K562 (cell line): ENCODE data around the gene TMEM225B. TPM values are rescaled to one million over a fixed set of nuclear protein-coding genes. Genes with fewer than 3 reads are reported as not detected.

Source experiments
- ATAC-seq: fragments of 200-7000 bp; cut with Tn5 transposase; 3 replicates; pipeline ENCODE4 v1.9.1; 2020; ENCODE audit warnings: moderate library complexity
- BruUV-seq: library from RNA; stranded (reverse); fragments of 400-500 nt; replicated peaks from 2 replicates; lab custom pipeline; 2021; lab: Mats Ljungman, UMichigan
- CTCF ChIA-PET: fragments of 300-600 bp; formaldehyde crosslinking; extraction: SDS; loops from one replicate; lab custom pipeline; 2021; ENCODE audit warnings: low intra/inter-chr PET ratio; lab: Yijun Ruan, JAX
- POLR2A ChIA-PET: fragments of 300-600, 350-650 bp; sonication (Branson Sonifier 250); formaldehyde crosslinking; extraction: SDS; loops from one replicate; lab custom pipeline; 2021; ENCODE audit warnings: antibody characterized with exemption, inconsistent platforms; lab: Yijun Ruan, JAX
- DNase-seq, 4 experiments: peaks; one replicate each; pipeline versions ENCODE4 v3.0.0 to v3.0.0-alpha.2; 2011 to 2018; ENCODE audit warnings: low spot score in 3 of 4, mixed read lengths in 3 of 4; ENCODE audit errors: extremely low read depth in 1 of 4
- FAIRE-seq: peaks from 2 replicates; lab custom pipeline; 2011; peaks lifted over from hg19 to GRCh38; lab: Jason Lieb, UNC
- H2AFZ ChIP-seq: 2 replicates; pipeline ENCODE4 v1.6.0; 2011; ENCODE audit warnings: low read depth, low read length, control low read depth, inconsistent platforms
- H3K27ac ChIP-seq: fragments of 200-600 bp; 3 replicates; pipeline ENCODE4 v1.8.0; 2011; ENCODE audit warnings: low read depth, mild to moderate bottlenecking, control low read depth, inconsistent platforms, low read length, moderate library complexity, mixed read lengths; ENCODE audit errors: extremely low read depth
- H3K27me3 ChIP-seq, 2 experiments: fragments of 300-600 bp in 1 of 2; 2 replicates in 1 of 2; 3 replicates in 1 of 2; pipeline versions ENCODE4 v1.6.0 to v1.8.0; 2011; ENCODE audit warnings: inconsistent platforms in 2 of 2, low read length in 2 of 2, mild to moderate bottlenecking in 1 of 2, mixed read lengths in 1 of 2, moderate library complexity in 1 of 2; ENCODE audit not compliant: control insufficient read depth in 2 of 2, insufficient read depth in 2 of 2
- H3K36me3 ChIP-seq: fragments of 300-600 bp; 3 replicates; pipeline ENCODE4 v1.8.0; 2011; ENCODE audit warnings: mild to moderate bottlenecking, low read length, inconsistent platforms; ENCODE audit not compliant: control insufficient read depth, insufficient read depth
- H3K4me1 ChIP-seq, 2 experiments: fragments of 200-600 bp in 1 of 2; replicated peaks in 1 of 2; 2 replicates in 1 of 2; 3 replicates in 1 of 2; pipeline versions ENCODE4 v1.5.1 to v1.8.0; 2011; ENCODE audit warnings: inconsistent platforms in 2 of 2, low read length in 2 of 2, mild to moderate bottlenecking in 1 of 2, mixed read lengths in 1 of 2, moderate library complexity in 1 of 2; ENCODE audit not compliant: control insufficient read depth in 2 of 2, insufficient read depth in 2 of 2
- H3K4me2 ChIP-seq: 2 replicates; pipeline ENCODE4 v1.6.1; 2011; ENCODE audit warnings: low read length, control low read depth, inconsistent platforms, mixed read lengths; ENCODE audit not compliant: insufficient read depth
- H3K4me3 ChIP-seq: fragments of 200-600 bp; sonication (generic), shearing (Covaris generic); 2 replicates; pipeline ENCODE4 v1.5.1; 2016; ENCODE audit warnings: control low read depth, inconsistent platforms
- H3K79me2 ChIP-seq: fragments of 200-600 bp; 3 replicates; pipeline ENCODE4 v1.8.0; 2011; ENCODE audit warnings: low read length, inconsistent platforms; ENCODE audit not compliant: control insufficient read depth, insufficient read depth
- H3K9ac ChIP-seq, 2 experiments: 2 replicates each; pipeline versions ENCODE4 v1.6.0 to v1.6.1; 2011; ENCODE audit warnings: low read depth in 2 of 2, low read length in 2 of 2, control low read depth in 1 of 2, inconsistent platforms in 1 of 2, mild to moderate bottlenecking in 1 of 2, mixed read lengths in 1 of 2; ENCODE audit not compliant: insufficient read depth in 1 of 2
- H3K9me1 ChIP-seq: one replicate; pipeline ENCODE4 v1.6.0; 2011; ENCODE audit warnings: inconsistent platforms, mild to moderate bottlenecking, low read length, moderate library complexity; ENCODE audit not compliant: control insufficient read depth, insufficient read depth
- H3K9me3 ChIP-seq: replicated peaks from 2 replicates; pipeline ENCODE4 v1.5.1; 2011; ENCODE audit warnings: low read depth, low read length, inconsistent platforms; ENCODE audit not compliant: control insufficient read depth, insufficient read depth
- H4K20me1 ChIP-seq: replicated peaks from 2 replicates; pipeline ENCODE4 v1.6.1; 2011; ENCODE audit warnings: low read length, inconsistent platforms, mixed read lengths; ENCODE audit not compliant: control insufficient read depth, insufficient read depth
- CTBP1 ChIP-seq: fragments of 450-650 bp; IDR thresholded peaks from 2 replicates; pipeline ENCODE4 v1.6.1; 2016; ENCODE audit warnings: borderline replicate concordance
- GABPB1 ChIP-seq: sonication (generic); formaldehyde crosslinking; IDR thresholded peaks from 2 replicates; pipeline ENCODE4 v1.8.0; 2022; ENCODE audit warnings: mild to moderate bottlenecking, missing genetic modification reagents
- MCM3 ChIP-seq: fragments of 450-650 bp; IDR thresholded peaks from 2 replicates; pipeline ENCODE4 v1.6.1; 2016
- NR2C1 ChIP-seq, 2 experiments: fragments of 450-650 bp; IDR thresholded peaks; 2 replicates each; pipeline ENCODE4 v1.6.1; 2017; ENCODE audit warnings: mild to moderate bottlenecking in 2 of 2, antibody characterized with exemption in 1 of 2, inconsistent platforms in 1 of 2, missing compliant biosample characterization in 1 of 2, missing genetic modification characterization in 1 of 2
- NUFIP1 ChIP-seq: fragments of 450-650 bp; IDR thresholded peaks from 2 replicates; pipeline ENCODE4 v1.6.1; 2018; ENCODE audit not compliant: partially characterized antibody
- PBX2 ChIP-seq, 2 experiments: IDR thresholded peaks in 1 of 2; conservative IDR thresholded peaks in 1 of 2; 2 replicates each; pipeline ENCODE4 v1.6.1; 2016; ENCODE audit warnings: low read depth in 2 of 2, mild to moderate bottlenecking in 1 of 2, missing compliant biosample characterization in 1 of 2, missing genetic modification characterization in 1 of 2, moderate library complexity in 1 of 2
- SREBF1 ChIP-seq: fragments of 150-350 bp; IDR thresholded peaks from 2 replicates; pipeline ENCODE4 v1.6.1; 2014; ENCODE audit warnings: antibody characterized with exemption, low read depth, low read length, borderline replicate concordance
- ZNF217 ChIP-seq: sonication (generic); formaldehyde crosslinking; IDR thresholded peaks from 2 replicates; pipeline ENCODE4 v1.8.0; 2022; ENCODE audit warnings: mild to moderate bottlenecking, missing genetic modification reagents
- WGBS: fragments of 100-300 bp; shearing (Covaris generic); methylation state at CpG from one replicate; pipeline ENCODE4 v1.1.6; 2016; ENCODE audit warnings: low coverage, mixed read lengths; ENCODE audit not compliant: insufficient coverage; ENCODE audit errors: missing lambda C conversion rate; 5-methylcytosine and 5-hydroxymethylcytosine counted together
- in situ Hi-C: fragments of 300-500 bp; cut with MboI; formaldehyde crosslinking; loops from 4 replicates; pipeline ENCODE4 v1.15.0; 2018; ENCODE audit warnings: inconsistent platforms, mixed read lengths
- intact Hi-C: fragments of 100-400 bp; cut with micrococcal nuclease; formaldehyde crosslinking; loops from 2 replicates; pipeline ENCODE4 v1.14.2; 2022
- polyA plus RNA-seq, 8 experiments: library from polyadenylated mRNA; depleted of rRNA in 4 of 8; stranded (reverse) in 5 of 8; unstranded in 3 of 8; fragments of >200 nt; fragmentation: Nextera tagmentation in 2 of 8; fragmentation: Illumina TruSeq in 1 of 8; extraction: Ambion mirVana in 2 of 8; extraction: Trizol in 1 of 8; gene quantifications; 2 replicates each; pipeline versions ENCODE4 v1.2.1 to v1.2.3, GENCODE V29; 2011 to 2014; ENCODE audit warnings: inconsistent platforms in 1 of 8, missing spikeins in 1 of 8
- total RNA-seq, 7 experiments: library from RNA; depleted of rRNA in 6 of 7; stranded (reverse); fragments of >200 nt in 6 of 7; fragmentation: Illumina TruSeq in 2 of 7; extraction: Trizol in 2 of 7; gene quantifications; 2 replicates each; pipeline versions ENCODE4 v1.2.1 to v1.2.3, GENCODE V29; 2011 to 2021; ENCODE audit warnings: low replicate concordance in 1 of 7
- TF ChIP-seq, protein P1 (sequence below): fragments of 450-650 bp; formaldehyde crosslinking; IDR thresholded peaks from 2 replicates; pipeline ENCODE4 v1.4.0; 2020; ENCODE audit warnings: mild to moderate bottlenecking, moderate library complexity
- TF ChIP-seq, protein P2 (sequence below), 2 experiments: fragments of 450-650 bp; IDR thresholded peaks; 2 replicates each; pipeline ENCODE4 v1.6.1; 2018; ENCODE audit warnings: mild to moderate bottlenecking in 2 of 2, low read depth in 1 of 2; ENCODE audit not compliant: partially characterized antibody in 2 of 2

Gene TMEM225B
- total and polyA plus RNA-seq, 9 of the 15 experiments (the other 6 are each of a cell fraction or from before 2014, with no cell fraction given): 0.08 to 0.73 (median 0.56) TPM

- in situ Hi-C loops: no loop called here
- POLR2A ChIA-PET: interaction anchor here (1.0 to 1.2 kb wide), 4 partner anchors 16 to 52 kb away, joined by 3 to 6 read pairs (median 4); partner anchors contain the start of gene ZNF394
- Histone ChIP-seq H3K36me3 (peaks cover 40% of the 10 kb centered on the region), H3K27me3 (no peaks in the 10 kb centered on the region), H3K9ac (peak within 1 kb of the TSS; percentile 93 to 94), H3K9me1 (no peaks in the 10 kb centered on the region), H3K27ac (peak within 1 kb of the TSS; percentile 76), H3K9me3 (no peaks in the 10 kb centered on the region; the same call in 1 of the 2 replicates), H3K4me1 (peaks cover 7% of the 10 kb centered on the region in 2 experiments; a peak in 4 of 5 replicates), H2AFZ (peak within 1 kb of the TSS; percentile 90), H3K4me2 (peak within 1 kb of the TSS; percentile 95), H3K4me3 (peak within 1 kb of the TSS; percentile 79), H3K79me2 (peaks cover 21% of the 10 kb centered on the region), H4K20me1 (no peaks in the 10 kb centered on the region)
- DNase-seq: peak; percentile 92 to 98 (median 96)
- 3% methylated on average over 37 of the region's 37 CpGs for WGBS
- FAIRE-seq: peak; percentile 99
- CTCF ChIA-PET: interaction anchor here (0.9 kb wide), 1 partner anchor 52 kb away, joined by 3 read pairs; the partner anchor contains the start of gene ZNF394
- intact Hi-C loops: loop anchor here (5.0 to 10.0 kb wide), 2 partner anchors 45 to 77 kb away; partner anchors contain the start of gene ZNF789
- peak; percentile 99 for ATAC-seq
- no TSS peak for BruUV-seq
- no peak for TF ChIP-seq SREBF1
- no peak for TF ChIP-seq PBX2 (CRISPR knock-in tag; IDR thresholded peaks at IDR 0.05; ENCODE audit: low read depth)
- no peak for TF ChIP-seq PBX2 (tag; conservative IDR thresholded peaks at IDR 0.05; ENCODE audit: low read depth)
- peak; percentile 80 for TF ChIP-seq CTBP1
- TF ChIP-seq, protein P1, sequence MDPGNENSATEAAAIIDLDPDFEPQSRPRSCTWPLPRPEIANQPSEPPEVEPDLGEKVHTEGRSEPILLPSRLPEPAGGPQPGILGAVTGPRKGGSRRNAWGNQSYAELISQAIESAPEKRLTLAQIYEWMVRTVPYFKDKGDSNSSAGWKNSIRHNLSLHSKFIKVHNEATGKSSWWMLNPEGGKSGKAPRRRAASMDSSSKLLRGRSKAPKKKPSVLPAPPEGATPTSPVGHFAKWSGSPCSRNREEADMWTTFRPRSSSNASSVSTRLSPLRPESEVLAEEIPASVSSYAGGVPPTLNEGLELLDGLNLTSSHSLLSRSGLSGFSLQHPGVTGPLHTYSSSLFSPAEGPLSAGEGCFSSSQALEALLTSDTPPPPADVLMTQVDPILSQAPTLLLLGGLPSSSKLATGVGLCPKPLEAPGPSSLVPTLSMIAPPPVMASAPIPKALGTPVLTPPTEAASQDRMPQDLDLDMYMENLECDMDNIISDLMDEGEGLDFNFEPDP: no peak; the same call in 1 of the 2 replicates
- no peak for TF ChIP-seq NUFIP1
- no peak for TF ChIP-seq MCM3
- peak; percentile 98 for TF ChIP-seq GABPB1 (CRISPR knock-in tag)
- peak; percentile 74; the same call in 1 of the 2 replicates for TF ChIP-seq NR2C1 (IDR thresholded peaks at IDR 0.05)
- TF ChIP-seq NR2C1 (tag; IDR thresholded peaks at IDR 0.05): no peak
- no peak for TF ChIP-seq ZNF217 (CRISPR knock-in tag)
- TF ChIP-seq, protein P2, sequence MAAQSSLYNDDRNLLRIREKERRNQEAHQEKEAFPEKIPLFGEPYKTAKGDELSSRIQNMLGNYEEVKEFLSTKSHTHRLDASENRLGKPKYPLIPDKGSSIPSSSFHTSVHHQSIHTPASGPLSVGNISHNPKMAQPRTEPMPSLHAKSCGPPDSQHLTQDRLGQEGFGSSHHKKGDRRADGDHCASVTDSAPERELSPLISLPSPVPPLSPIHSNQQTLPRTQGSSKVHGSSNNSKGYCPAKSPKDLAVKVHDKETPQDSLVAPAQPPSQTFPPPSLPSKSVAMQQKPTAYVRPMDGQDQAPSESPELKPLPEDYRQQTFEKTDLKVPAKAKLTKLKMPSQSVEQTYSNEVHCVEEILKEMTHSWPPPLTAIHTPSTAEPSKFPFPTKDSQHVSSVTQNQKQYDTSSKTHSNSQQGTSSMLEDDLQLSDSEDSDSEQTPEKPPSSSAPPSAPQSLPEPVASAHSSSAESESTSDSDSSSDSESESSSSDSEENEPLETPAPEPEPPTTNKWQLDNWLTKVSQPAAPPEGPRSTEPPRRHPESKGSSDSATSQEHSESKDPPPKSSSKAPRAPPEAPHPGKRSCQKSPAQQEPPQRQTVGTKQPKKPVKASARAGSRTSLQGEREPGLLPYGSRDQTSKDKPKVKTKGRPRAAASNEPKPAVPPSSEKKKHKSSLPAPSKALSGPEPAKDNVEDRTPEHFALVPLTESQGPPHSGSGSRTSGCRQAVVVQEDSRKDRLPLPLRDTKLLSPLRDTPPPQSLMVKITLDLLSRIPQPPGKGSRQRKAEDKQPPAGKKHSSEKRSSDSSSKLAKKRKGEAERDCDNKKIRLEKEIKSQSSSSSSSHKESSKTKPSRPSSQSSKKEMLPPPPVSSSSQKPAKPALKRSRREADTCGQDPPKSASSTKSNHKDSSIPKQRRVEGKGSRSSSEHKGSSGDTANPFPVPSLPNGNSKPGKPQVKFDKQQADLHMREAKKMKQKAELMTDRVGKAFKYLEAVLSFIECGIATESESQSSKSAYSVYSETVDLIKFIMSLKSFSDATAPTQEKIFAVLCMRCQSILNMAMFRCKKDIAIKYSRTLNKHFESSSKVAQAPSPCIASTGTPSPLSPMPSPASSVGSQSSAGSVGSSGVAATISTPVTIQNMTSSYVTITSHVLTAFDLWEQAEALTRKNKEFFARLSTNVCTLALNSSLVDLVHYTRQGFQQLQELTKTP (IDR thresholded peaks at IDR 0.05; ENCODE audit: low read depth in 1 of 2, partially characterized antibody in 2 of 2): peak in 1 of 2 experiments; percentile 49
Measured at GRCh38 chr7:99551767-99552463, 46.2 kb upstream of the TMEM225B start, which contains the start of gene FAM200A. TSS of gene FAM200A (minus strand) at chr7:99552114. CDS start at chr7:99548407, 3,707 bp downstream.
